H7 (cell line): ENCODE measurements around the gene METTL15. TPM values are rescaled to one million over a fixed set of nuclear protein-coding genes. Genes with fewer than 3 reads are reported as not detected.
"Not testable (repeated sequence)": the region's sequence is repeated elsewhere in the genome, so short reads cannot be mapped to it uniquely, and the experiment has no call there.

Experiments used
- DNase-seq: peaks from one replicate; pipeline ENCODE4 v3.0.0; 2012
- H3K27me3 ChIP-seq: 2 replicates; pipeline ENCODE4 v1.6.0; 2011; ENCODE audit warnings: mild to moderate bottlenecking, low read length; ENCODE audit not compliant: control insufficient read depth, insufficient read depth
- H3K36me3 ChIP-seq: replicated peaks from 2 replicates; pipeline ENCODE4 v1.5.1; 2011; ENCODE audit warnings: low read length; ENCODE audit not compliant: control insufficient read depth, insufficient read depth
- H3K4me3 ChIP-seq: 2 replicates; pipeline ENCODE4 v1.5.1; 2011; ENCODE audit warnings: low read depth, mild to moderate bottlenecking, control low read depth, low read length, moderate library complexity; ENCODE audit not compliant: insufficient read depth
- total RNA-seq: library from RNA; depleted of rRNA; stranded (reverse); fragments of >200 nt; shearing (Covaris generic); gene quantifications from 2 replicates; pipeline ENCODE4 v1.2.3, GENCODE V29; 2014

METTL15 gene
- total RNA-seq, 1 experiment from 2014 or later = 20.1 TPM

DNA sequence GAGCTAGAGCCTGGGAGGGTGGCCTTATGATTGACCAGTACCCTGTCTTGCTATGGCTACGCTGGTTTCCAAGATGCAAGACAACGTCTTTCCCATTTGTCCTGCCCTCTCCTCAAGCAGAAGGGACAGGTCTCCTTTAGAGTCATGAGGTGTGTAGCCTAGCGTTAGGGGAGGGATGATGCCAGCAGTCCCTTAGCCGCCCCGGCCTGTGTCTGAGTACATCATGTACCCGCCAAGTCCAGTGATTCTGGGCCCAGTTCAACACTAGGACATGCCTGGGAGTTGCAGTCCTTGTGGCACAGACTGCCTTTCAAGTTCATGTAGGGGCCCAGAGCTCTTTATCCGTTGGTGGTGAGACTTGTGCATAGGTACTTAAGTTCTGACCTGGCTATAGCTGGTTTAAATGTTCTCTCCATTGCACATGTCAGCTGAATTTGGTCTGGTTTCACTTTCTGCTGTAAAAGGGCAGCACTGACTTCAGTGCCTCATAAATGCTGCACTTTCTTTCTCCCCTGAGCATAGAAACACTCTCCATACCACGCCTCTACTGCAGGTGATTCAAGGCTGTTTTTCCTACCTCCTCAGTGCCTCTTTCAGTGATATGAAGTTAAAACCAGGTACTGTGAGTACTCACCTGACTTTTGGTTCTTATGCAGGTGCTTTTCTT is 151.1 kb downstream of the METTL15 start:
- H3K36me3 ChIP-seq = no peaks in the 10 kb centered on the region
- H3K27me3 ChIP-seq = no peaks in the 10 kb centered on the region
- no peak overlapping the region for H3K4me3 ChIP-seq
- DNase-seq = no peak

DNA sequence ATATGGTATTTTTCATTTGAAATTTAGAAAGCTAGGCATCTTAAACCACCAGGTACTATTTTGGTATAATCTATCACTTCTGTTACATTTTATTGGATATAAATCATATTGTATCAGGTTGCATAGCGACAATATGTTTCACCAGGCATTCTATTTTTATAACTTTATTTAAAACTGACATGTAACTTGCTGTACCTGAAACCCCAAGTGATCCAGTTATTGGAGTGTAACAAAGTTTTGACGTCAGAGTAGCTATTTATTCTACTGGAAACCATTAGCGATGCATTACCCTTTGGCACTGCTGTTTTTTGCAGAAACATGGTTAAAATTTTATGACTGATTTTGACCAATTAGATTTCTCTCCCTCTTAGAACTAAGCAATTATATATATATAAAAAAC is 160.7 kb downstream of the METTL15 start:
- H3K36me3 ChIP-seq = no peaks in the 10 kb centered on the region
- no peak for DNase-seq

DNA sequence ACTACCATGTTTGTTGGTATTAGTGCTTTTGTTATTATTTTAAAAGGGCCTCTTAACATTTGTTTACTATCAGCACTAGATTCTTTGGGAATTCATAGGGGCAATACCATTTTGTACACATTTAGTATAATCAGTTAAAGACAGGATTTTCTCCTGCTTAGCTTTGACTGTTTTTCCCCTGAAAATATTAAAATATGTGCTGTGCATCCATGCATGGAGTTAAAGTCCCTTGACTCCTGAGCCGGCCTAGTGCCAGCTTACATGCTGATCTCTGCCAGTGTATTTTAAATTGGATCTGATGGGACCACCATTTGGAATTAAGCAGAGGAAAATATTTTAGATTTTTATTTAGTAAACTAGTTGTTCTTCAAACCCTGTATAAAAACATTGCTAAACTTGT is 161.4 kb downstream of the METTL15 start:
- no peak for DNase-seq
- Histone ChIP-seq H3K27me3 (no peaks in the 10 kb centered on the region), H3K4me3 (no peak overlapping the region), H3K36me3 (no peaks in the 10 kb centered on the region)

More for the DNA sequence above, 160.7 kb downstream of the METTL15 start:
- Histone ChIP-seq H3K4me3 (no peak overlapping the region), H3K27me3 (no peaks in the 10 kb centered on the region)

DNA sequence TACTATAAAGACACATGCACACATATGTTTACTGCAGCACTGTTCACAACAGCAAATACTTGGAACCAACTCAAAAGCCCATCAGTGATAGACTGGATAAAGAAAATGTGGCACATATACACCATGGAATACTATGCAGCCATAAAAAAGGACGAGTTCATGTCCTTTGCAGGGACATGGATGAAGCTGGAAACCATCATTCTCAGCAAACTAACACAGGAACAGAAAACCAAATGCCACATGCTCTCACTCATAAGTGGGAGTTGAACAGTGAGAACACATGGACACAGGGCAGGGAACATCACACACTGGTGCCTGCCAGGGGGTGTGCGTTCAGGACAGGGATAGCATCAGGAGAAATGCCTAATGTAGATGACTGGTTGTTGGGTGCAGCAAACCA is 164.1 kb downstream of the METTL15 start:
- H3K4me3 ChIP-seq, DNase-seq, H3K27me3 ChIP-seq, H3K36me3 ChIP-seq: not testable (repeated sequence)

DNA sequence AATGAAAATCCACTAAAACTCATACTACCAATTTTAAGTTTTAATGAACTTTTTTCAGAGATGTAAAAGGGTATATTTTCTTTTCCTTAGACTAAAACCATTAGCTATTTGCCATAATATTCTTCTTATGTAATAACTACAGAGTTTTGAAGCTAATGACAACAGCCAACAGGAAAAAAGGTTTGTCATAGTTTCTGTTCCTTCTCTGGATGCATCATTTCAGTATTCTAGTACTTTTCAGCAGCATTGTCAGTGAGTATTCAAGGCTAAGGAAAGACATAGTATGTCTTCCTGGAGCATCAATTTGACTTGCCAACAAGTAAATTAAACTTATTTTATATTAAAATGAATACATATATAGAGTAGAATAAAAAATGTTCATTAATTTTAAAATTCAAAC is 166.0 kb downstream of the METTL15 start:
- DNase-seq = no peak
- H3K4me3 ChIP-seq = no peak overlapping the region
- H3K36me3 ChIP-seq = no peaks in the 10 kb centered on the region
- H3K27me3 ChIP-seq = no peaks in the 10 kb centered on the region

DNA sequence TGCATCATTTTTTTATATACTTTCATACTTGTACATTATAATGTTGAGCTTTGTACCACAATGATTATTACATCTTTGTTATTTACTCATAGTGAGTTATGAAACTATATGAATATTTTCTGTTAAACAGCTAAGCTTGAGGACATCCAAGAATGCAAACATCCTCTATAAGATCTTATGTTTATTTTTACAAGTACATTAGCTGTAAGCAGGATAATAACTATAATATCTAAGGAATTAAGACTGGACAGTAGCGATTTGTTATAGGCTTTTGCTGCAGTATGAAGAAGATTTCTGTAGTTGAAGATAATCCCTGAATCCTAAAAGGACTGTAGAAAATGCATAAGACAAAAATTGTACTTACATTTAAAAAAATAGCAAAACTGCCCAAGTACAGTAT is 176.0 kb downstream of the METTL15 start:
- Histone ChIP-seq H3K27me3 (no peaks in the 10 kb centered on the region), H3K4me3 (no peak overlapping the region), H3K36me3 (no peaks in the 10 kb centered on the region)
- no peak for DNase-seq

DNA sequence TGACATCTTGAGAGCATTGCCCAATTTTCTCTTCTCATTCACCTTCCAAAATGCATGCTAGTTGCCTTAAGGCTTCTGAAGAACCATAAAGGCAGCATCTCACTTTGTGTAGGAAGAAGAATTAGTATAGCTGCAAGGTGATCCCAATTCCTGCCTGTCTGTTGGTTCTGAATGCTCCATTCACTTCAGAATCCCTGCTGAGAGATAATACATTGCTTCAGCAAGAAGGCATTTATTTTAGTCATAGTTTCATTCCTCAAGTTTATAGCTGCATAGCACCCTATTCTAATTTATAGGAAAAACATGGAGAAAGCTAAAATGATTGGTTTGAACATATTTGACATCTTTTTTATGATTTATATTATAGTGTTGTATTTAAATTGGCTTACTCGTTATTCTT is 181.3 kb downstream of the METTL15 start:
- Histone ChIP-seq H3K36me3 (no peaks in the 10 kb centered on the region; the same call in 1 of the 2 replicates), H3K4me3 (no peak overlapping the region), H3K27me3 (no peaks in the 10 kb centered on the region)
- no peak for DNase-seq

DNA sequence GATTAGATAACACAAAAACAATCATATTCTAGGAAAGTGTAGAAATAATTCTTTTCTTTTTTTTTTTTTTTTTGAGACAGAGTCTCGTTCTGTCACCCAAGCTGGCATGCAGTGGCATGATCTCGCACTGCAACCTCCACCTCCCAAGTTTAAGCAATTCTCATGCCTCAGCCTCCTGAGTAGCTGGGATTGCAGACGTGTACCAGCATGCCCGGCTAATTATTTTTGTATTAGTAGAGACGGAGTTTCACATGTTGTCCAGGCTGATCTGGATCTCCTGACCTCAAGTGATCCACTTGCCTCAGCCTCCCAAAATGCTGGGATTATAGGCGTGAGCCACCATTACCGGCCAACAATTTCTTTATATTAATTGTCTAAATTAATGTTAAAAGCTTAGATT is 182.8 kb downstream of the METTL15 start:
- not testable (repeated sequence) for H3K4me3 ChIP-seq, H3K27me3 ChIP-seq, DNase-seq, H3K36me3 ChIP-seq

DNA sequence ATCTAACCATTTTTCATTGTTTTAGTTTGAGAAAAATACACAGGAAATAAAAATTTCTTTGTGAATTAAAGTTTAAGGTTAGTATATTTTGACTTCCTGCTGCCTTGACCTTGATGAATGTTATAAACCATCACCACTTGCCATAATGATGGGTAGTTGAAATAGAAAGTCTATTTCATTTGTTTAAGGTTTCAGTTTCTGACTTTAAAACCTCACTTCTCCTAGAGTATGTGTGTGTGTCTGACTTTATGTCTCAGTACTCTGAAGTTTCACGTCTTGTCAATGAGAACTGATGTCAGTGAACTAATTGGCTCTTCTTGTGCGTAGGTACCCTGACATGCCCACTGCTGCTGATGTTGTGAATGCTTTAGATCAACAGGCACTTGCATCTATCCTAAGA is 188.2 kb downstream of the METTL15 start:
- Histone ChIP-seq H3K4me3 (no peak overlapping the region), H3K27me3 (no peaks in the 10 kb centered on the region), H3K36me3 (no peaks in the 10 kb centered on the region; the same call in 1 of the 2 replicates)
- DNase-seq = no peak

DNA sequence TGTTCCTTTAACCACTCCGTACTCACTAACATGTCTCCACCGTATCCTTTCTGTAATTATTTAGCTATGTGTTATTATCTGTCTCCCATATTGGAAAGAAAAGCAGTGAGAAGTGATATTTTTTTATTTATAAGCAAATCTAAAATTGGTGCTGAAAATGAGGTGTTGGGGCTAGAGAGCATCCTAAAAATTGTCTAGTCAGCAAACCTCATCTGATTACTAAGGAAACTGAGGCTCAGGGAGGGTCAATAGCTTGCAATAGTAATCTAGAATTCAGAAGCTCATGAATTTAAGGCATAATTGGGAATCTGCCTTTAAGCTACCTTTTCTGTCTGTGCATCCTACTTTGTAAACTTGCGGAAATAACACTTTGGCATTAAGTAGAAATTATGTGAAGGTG is 190.0 kb downstream of the METTL15 start:
- no peaks in the 10 kb centered on the region for H3K36me3 ChIP-seq
- no peak for DNase-seq

DNA sequence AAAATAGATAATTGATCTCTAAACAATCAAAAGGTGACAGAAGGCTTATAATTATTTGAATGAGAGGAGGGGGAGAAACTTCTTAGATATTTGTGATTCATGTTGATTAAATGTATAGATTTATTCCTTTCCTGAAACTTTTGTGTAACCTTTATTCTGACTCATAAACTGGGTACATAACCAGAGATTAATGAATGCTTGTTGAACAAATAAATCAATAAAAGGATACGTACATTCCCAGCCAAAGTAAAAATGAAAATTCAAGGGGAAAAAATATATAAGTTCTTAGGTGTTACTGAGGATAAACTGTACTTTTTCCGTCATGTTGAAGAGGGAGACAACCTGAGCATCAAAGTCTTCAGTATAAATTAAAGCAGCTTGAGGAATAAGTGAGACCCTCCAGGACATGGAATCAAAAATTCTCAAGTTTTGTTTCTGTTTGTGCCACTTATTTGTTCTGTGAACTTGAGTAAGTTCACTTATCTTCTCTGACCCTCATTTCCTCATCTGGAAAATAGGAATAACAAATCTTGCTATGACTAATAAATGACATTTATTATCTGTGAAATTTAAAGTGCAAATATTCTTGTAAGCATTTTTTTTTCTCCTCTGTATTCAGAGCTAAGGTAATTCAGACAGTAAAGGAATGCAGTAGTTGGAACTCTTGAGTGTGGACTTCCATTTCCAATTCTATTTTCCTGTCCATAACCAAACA is 195.4 kb downstream of the METTL15 start:
- no peak overlapping the region for H3K4me3 ChIP-seq
- no peak for DNase-seq
- H3K36me3 ChIP-seq = no peaks in the 10 kb centered on the region
- H3K27me3 ChIP-seq = no peaks in the 10 kb centered on the region

More for the DNA sequence above, 190.0 kb downstream of the METTL15 start:
- H3K4me3 ChIP-seq = no peak overlapping the region
- H3K27me3 ChIP-seq = no peaks in the 10 kb centered on the region

DNA sequence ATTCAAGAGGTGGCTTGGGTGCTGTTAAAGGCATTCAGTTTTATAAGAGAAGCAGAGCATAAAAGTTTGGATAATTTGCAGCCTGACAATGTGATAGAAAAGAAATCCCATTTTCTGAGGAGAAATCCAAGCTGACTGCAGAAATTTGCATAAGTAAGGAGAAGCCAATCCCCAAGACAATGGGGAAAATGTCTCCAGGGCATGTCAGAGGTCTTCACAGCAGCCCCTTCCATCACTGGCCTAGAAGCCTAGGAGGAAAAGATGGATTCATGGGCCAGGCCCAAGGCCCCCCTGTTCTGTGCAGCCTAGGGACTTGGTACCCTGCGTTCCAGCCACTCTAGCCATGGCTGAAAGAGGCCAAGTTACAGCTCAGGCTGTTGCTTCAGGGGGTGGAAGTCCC is 207.3 kb downstream of the METTL15 start:
- H3K4me3 ChIP-seq = no peak overlapping the region
- no peaks in the 10 kb centered on the region; the same call in 1 of the 2 replicates for H3K36me3 ChIP-seq
- no peaks in the 10 kb centered on the region for H3K27me3 ChIP-seq
- DNase-seq = no peak

DNA sequence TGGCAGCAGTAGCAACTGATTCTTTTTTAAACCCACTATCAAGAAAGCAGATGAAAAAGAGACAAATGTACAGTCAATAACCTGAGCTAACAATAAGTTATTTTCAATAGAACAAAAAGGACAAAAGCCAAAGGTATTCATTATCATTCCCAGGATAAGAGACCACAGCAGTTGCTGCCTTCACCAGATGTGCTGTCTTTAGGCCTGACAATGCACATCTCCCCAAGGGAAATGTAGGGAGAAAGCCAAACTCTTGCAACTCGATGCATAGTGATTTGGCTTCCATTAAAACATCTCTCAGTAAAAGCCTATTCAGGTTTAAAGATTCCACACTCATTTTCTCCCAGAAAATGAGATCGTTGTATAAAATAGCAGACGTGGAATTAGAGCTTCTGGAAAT is 210.7 kb downstream of the METTL15 start:
- DNase-seq = no peak
- Histone ChIP-seq H3K36me3 (no peaks in the 10 kb centered on the region; the same call in 1 of the 2 replicates), H3K4me3 (no peak overlapping the region), H3K27me3 (no peaks in the 10 kb centered on the region)

DNA sequence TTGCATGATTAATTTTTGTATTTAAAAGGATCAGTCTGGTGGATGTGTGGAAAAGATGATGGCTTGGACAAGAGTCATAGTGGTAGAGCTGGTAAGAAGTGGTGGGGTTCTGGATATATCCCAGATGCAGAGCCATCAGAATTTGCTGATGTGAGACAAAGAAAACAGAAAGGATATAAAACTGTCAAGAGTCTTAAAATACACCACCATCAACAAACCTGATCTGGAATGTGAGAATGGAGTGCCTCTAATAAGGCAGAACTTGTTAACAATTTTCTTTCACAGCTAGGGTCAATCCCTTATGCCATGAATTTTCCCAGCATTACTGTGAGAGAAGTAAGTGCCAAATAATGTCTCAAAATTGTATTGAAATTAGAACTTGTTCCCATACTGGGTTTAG is 215.4 kb downstream of the METTL15 start:
- H3K36me3 ChIP-seq = no peaks in the 10 kb centered on the region

DNA sequence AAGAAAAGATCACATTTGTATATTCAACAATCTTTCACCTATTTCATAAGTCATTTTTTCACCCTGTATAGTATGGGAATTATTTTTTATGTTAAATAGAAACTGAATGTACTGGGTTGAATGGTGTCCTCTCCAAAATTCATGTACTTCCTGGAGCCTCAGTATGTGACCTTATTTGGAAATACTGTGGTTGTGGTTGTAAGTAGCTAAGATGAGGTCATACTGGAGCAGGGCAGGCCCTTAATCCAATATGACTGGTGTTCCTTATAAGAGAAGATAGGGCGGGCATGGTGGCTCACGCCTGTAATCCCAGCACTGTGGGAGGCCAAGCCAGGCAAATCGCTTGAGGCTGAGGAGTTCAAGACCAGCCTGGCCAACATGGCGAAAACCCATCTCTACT is 224.2 kb downstream of the METTL15 start:
- not testable (repeated sequence) for DNase-seq, H3K36me3 ChIP-seq, H3K4me3 ChIP-seq, H3K27me3 ChIP-seq

More for the DNA sequence above, 215.4 kb downstream of the METTL15 start:
- Histone ChIP-seq H3K4me3 (no peak overlapping the region), H3K27me3 (no peaks in the 10 kb centered on the region)
- no peak for DNase-seq
